Duodenal mucosa (tissue), 2 donors: Measurements from ENCODE around the gene ARHGAP40.

Experiments
- H3K27ac ChIP-seq: one replicate; pipeline ENCODE4 v1.7.0; 2013; ENCODE audit warnings: low read depth, low read length
- H3K27me3 ChIP-seq, 2 donors: one replicate each; pipeline ENCODE4 v1.7.0; 2013; ENCODE audit warnings: low read length in 2 of 2, control low read depth in 1 of 2; ENCODE audit not compliant: insufficient read depth in 2 of 2, control insufficient read depth in 1 of 2
- H3K36me3 ChIP-seq, 2 donors: one replicate each; pipeline ENCODE4 v1.7.0; 2013; ENCODE audit warnings: low read length in 2 of 2, control low read depth in 1 of 2; ENCODE audit not compliant: insufficient read depth in 2 of 2, control insufficient read depth in 1 of 2
- H3K4me1 ChIP-seq, 2 donors: one replicate each; pipeline ENCODE4 v1.7.0; 2013; ENCODE audit warnings: low read length in 2 of 2, control low read depth in 1 of 2; ENCODE audit not compliant: insufficient read depth in 2 of 2, control insufficient read depth in 1 of 2
- H3K4me3 ChIP-seq, 2 donors: one replicate each; pipeline ENCODE4 v1.7.0; 2013; ENCODE audit warnings: low read length in 2 of 2, low read depth in 1 of 2
- H3K9ac ChIP-seq, 2 donors: one replicate each; pipeline ENCODE4 v1.7.0; 2013; ENCODE audit warnings: low read length in 2 of 2, low read depth in 1 of 2
- H3K9me3 ChIP-seq, 2 donors: one replicate each; pipeline ENCODE4 v1.7.0; 2013; ENCODE audit warnings: low read length in 2 of 2, control low read depth in 1 of 2; ENCODE audit not compliant: control insufficient read depth in 1 of 2

Gene ARHGAP40

GRCh38 chr20:38645980-38646858 lies 44.6 kb downstream of the ARHGAP40 start:
- Histone ChIP-seq H3K9ac (no peak overlapping the region), H3K4me3 (peak overlapping the region in 1 of 2 donors; percentile 42), H3K36me3 (no peaks in the 10 kb centered on the region), H3K9me3 (no peaks in the 10 kb centered on the region), H3K27ac (no peak overlapping the region), H3K4me1 (peaks cover 4 to 5% of the 10 kb centered on the region in 2 donors), H3K27me3 (peaks cover 26 to 37% of the 10 kb centered on the region in 2 donors)

GRCh38 chr20:38649275-38649891 lies 47.8 kb downstream of the ARHGAP40 start:
- Histone ChIP-seq H3K4me1 (peaks cover 4 to 5% of the 10 kb centered on the region in 2 donors), H3K36me3 (no peaks in the 10 kb centered on the region), H3K9ac (no peak overlapping the region), H3K27me3 (peaks cover 26 to 30% of the 10 kb centered on the region in 2 donors), H3K9me3 (no peaks in the 10 kb centered on the region), H3K27ac (no peak overlapping the region), H3K4me3 (no peak overlapping the region)

GRCh38 chr20:38650010-38650409 lies 48.4 kb downstream of the ARHGAP40 start:
- Histone ChIP-seq H3K4me3 (no peak overlapping the region), H3K36me3 (no peaks in the 10 kb centered on the region), H3K9ac (no peak overlapping the region), H3K27me3 (peaks cover 21 to 26% of the 10 kb centered on the region in 2 donors), H3K9me3 (no peaks in the 10 kb centered on the region), H3K27ac (no peak overlapping the region), H3K4me1 (peaks cover 4 to 5% of the 10 kb centered on the region in 2 donors)

GRCh38 chr20:38651154-38651553 lies 49.5 kb downstream of the ARHGAP40 start:
- no peak overlapping the region for H3K9ac ChIP-seq
- H3K27ac ChIP-seq = no peak overlapping the region
- peaks cover 4 to 5% of the 10 kb centered on the region in 2 donors for H3K4me1 ChIP-seq
- H3K27me3 ChIP-seq = peaks cover 12 to 16% of the 10 kb centered on the region in 2 donors
- H3K9me3 ChIP-seq = no peaks in the 10 kb centered on the region
- no peaks in the 10 kb centered on the region for H3K36me3 ChIP-seq
- no peak overlapping the region for H3K4me3 ChIP-seq

- Histone ChIP-seq H3K9ac (no peak overlapping the region), H3K36me3 (no peaks in the 10 kb centered on the region), H3K27me3 (peaks cover 11 to 16% of the 10 kb centered on the region in 2 donors), H3K4me1 (peaks cover under 1% of the 10 kb centered on the region in 2 donors), H3K4me3 (no peak overlapping the region), H3K9me3 (no peaks in the 10 kb centered on the region), H3K27ac (no peak overlapping the region)
These were observed 50.0 kb downstream of the ARHGAP40 start for GRCh38 chr20:38651562-38651961.

- Histone ChIP-seq H3K36me3 (no peaks in the 10 kb centered on the region), H3K4me1 (no peaks in the 10 kb centered on the region), H3K27me3 (peaks cover 0 to 17% of the 10 kb centered on the region in 2 donors)
These were observed 51.4 kb downstream of the ARHGAP40 start for GRCh38 chr20:38652995-38653394.

GRCh38 chr20:38657390-38657789 lies 55.8 kb downstream of the ARHGAP40 start:
- Histone ChIP-seq H3K9me3 (no peaks in the 10 kb centered on the region), H3K27ac (no peak overlapping the region), H3K4me1 (no peaks in the 10 kb centered on the region), H3K27me3 (peaks cover 3 to 7% of the 10 kb centered on the region in 2 donors), H3K9ac (no peak overlapping the region), H3K36me3 (no peaks in the 10 kb centered on the region), H3K4me3 (no peak overlapping the region)

More at GRCh38 chr20:38652995-38653394, 51.4 kb downstream of the ARHGAP40 start:
- Histone ChIP-seq H3K9me3 (no peaks in the 10 kb centered on the region), H3K9ac (no peak overlapping the region), H3K27ac (no peak overlapping the region), H3K4me3 (no peak overlapping the region)

- H3K27ac ChIP-seq = no peak overlapping the region
These were observed 57.4 kb downstream of the ARHGAP40 start for GRCh38 chr20:38658879-38659596.

GRCh38 chr20:38659597-38659880 lies 57.9 kb downstream of the ARHGAP40 start:
- no peaks in the 10 kb centered on the region for H3K36me3 ChIP-seq
- H3K9ac ChIP-seq = no peak overlapping the region
- no peaks in the 10 kb centered on the region for H3K9me3 ChIP-seq
- no peak overlapping the region for H3K4me3 ChIP-seq
- H3K4me1 ChIP-seq = no peaks in the 10 kb centered on the region
- H3K27ac ChIP-seq = no peak overlapping the region
- peaks cover 3 to 4% of the 10 kb centered on the region in 2 donors for H3K27me3 ChIP-seq

More at GRCh38 chr20:38658879-38659596, 57.4 kb downstream of the ARHGAP40 start:
- no peak overlapping the region for H3K4me3 ChIP-seq
- H3K9ac ChIP-seq = no peak overlapping the region
- no peaks in the 10 kb centered on the region for H3K4me1 ChIP-seq
- H3K27me3 ChIP-seq = peaks cover 3 to 7% of the 10 kb centered on the region in 2 donors
- no peaks in the 10 kb centered on the region for H3K9me3 ChIP-seq
- no peaks in the 10 kb centered on the region for H3K36me3 ChIP-seq

GRCh38 chr20:38660429-38660828 lies 58.8 kb downstream of the ARHGAP40 start:
- Histone ChIP-seq H3K9me3 (no peaks in the 10 kb centered on the region), H3K9ac (no peak overlapping the region), H3K36me3 (no peaks in the 10 kb centered on the region), H3K27me3 (peaks cover 3 to 4% of the 10 kb centered on the region in 2 donors), H3K4me3 (no peak overlapping the region), H3K27ac (no peak overlapping the region), H3K4me1 (no peaks in the 10 kb centered on the region)
